ENCODE data around the gene TXNL4A. TPM values are rescaled to one million over a fixed set of nuclear protein-coding genes. Genes with fewer than 3 reads are reported as not detected.
"Not testable (repeated sequence)": the region's sequence is repeated elsewhere in the genome, so short reads cannot be mapped to it uniquely, and the experiment has no call there.

TXNL4A gene
- total RNA-seq, 4 donors from 2014 or later, result 20.8 to 43.2 (median 32.5) TPM

DNA sequence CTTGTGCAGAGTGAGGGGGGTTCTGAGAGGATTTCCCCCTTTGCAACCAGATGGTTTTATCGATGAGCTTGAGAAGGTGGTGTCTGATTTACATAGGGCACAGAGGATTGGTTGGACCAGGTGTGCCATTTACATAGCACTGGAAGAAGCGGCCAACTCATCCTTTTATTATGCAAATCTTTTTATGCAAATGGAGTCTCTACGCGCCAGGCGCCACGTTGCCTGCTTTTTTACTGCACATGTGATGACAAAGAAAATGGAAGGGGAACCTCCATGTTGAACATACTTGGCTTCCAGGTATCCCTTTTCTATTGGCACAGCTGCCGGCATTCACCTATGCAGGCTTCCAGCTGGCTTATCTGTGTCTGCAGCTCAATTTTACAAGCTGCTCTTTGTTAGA lies 18.4 kb upstream of the TXNL4A start:
- no peak for TF ChIP-seq POLR2A (IDR thresholded peaks at IDR 0.05)
- TF ChIP-seq, protein P1, sequence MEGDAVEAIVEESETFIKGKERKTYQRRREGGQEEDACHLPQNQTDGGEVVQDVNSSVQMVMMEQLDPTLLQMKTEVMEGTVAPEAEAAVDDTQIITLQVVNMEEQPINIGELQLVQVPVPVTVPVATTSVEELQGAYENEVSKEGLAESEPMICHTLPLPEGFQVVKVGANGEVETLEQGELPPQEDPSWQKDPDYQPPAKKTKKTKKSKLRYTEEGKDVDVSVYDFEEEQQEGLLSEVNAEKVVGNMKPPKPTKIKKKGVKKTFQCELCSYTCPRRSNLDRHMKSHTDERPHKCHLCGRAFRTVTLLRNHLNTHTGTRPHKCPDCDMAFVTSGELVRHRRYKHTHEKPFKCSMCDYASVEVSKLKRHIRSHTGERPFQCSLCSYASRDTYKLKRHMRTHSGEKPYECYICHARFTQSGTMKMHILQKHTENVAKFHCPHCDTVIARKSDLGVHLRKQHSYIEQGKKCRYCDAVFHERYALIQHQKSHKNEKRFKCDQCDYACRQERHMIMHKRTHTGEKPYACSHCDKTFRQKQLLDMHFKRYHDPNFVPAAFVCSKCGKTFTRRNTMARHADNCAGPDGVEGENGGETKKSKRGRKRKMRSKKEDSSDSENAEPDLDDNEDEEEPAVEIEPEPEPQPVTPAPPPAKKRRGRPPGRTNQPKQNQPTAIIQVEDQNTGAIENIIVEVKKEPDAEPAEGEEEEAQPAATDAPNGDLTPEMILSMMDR (IDR thresholded peaks at IDR 0.05), result no peak

DNA sequence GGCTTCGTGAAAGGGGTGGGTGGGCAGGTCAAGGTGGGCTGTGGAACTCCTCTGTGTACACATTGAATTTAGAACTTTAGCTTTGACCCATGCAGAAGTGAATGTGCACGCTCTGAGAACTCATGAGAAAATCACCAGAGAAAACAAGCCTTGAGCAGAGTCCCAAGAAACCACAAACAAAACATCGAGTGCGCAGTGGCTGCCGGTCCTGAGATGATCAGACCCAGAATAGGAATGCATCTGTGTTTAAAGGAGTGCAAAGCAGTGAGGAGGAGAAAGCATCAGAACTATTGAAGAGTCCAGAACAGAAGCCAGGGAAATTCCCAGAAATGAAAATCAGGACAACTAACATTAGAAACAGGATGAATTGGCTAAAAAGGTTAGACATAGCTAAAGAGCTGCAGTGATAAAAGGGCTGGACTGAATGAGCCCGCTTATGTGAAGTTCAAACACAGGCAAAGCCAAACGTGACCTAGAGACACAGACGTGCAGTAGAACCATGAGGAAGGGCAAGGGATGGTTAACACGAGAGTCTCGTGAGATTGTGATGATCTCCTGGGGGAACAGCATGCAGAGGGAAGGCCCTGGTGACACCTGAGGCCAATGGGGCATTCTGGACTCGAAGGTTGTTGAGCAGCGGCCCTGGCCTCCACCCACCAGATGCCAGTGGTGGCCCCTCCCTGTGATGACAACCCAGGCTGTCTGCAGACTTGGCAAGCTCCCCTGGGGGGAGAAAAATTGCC lies 16.4 kb upstream of the TXNL4A start:
- H3K4me3 ChIP-seq, result no peak overlapping the region
- 73 to 79% methylated on average over 12 of the region's 12 CpGs for WGBS, 2 donors
- peaks cover 4 to 8% (median 6%) of the 10 kb centered on the region in 3 donors for H3K4me1 ChIP-seq
- intact Hi-C loops (cut with DNase I), result no loop called here
- no peak overlapping the region for H3K27ac ChIP-seq
- H3K9me3 ChIP-seq, result peaks cover 0 to 15% (median 13%) of the 10 kb centered on the region in 3 donors
- DNase-seq, result no peak
- no peaks in the 10 kb centered on the region for H3K27me3 ChIP-seq
- no peaks in the 10 kb centered on the region for H3K36me3 ChIP-seq
- TF ChIP-seq, protein P1 (IDR thresholded peaks at IDR 0.05), result no peak
- TF ChIP-seq POLR2A (IDR thresholded peaks at IDR 0.05), result no peak

More for the DNA sequence above, 18.4 kb upstream of the TXNL4A start:
- no peak overlapping the region for H3K27ac ChIP-seq
- DNase-seq, result no peak
- H3K4me1 ChIP-seq, result peaks cover 7 to 26% (median 13%) of the 10 kb centered on the region in 3 donors
- H3K36me3 ChIP-seq, result no peaks in the 10 kb centered on the region
- no peaks in the 10 kb centered on the region for H3K9me3 ChIP-seq
- H3K27me3 ChIP-seq, result no peaks in the 10 kb centered on the region
- WGBS, 2 donors, result 64 to 74% methylated on average over 7 of the region's 7 CpGs
- intact Hi-C loops (cut with DNase I), result no loop called here
- no peak overlapping the region for H3K4me3 ChIP-seq

DNA sequence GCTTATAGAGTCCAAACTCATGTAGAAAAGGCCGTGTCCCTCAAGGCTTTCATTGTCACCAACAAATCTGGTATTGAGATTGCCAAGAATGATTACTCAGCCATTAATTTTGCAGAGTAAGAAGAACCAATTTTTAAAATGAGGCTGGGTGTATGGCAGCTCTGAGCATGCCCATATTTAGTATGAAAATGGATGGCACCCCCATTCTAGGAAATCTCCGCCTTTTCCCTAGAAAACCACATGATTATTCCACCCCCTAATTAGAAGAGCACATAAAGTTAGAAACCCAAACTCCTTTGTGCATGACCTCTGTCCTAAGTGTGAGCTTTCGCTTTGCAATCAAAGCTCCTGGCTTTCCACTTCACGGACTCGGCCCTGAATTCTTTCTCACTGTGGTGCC lies 14.1 kb upstream of the TXNL4A start:
- Histone ChIP-seq H3K27ac (no peak overlapping the region), H3K9me3 (peaks cover 0 to 15% (median 13%) of the 10 kb centered on the region in 3 donors), H3K4me1 (no peaks in the 10 kb centered on the region), H3K36me3 (no peaks in the 10 kb centered on the region), H3K27me3 (no peaks in the 10 kb centered on the region), H3K4me3 (no peak overlapping the region)
- no peak for DNase-seq
- TF ChIP-seq, protein P1 (IDR thresholded peaks at IDR 0.05), result no peak
- no peak for TF ChIP-seq POLR2A (IDR thresholded peaks at IDR 0.05)
- intact Hi-C loops (cut with DNase I), result no loop called here
- 89 to 90% methylated on average over 3 to 4 of the region's 5 CpGs for WGBS, 2 donors

DNA sequence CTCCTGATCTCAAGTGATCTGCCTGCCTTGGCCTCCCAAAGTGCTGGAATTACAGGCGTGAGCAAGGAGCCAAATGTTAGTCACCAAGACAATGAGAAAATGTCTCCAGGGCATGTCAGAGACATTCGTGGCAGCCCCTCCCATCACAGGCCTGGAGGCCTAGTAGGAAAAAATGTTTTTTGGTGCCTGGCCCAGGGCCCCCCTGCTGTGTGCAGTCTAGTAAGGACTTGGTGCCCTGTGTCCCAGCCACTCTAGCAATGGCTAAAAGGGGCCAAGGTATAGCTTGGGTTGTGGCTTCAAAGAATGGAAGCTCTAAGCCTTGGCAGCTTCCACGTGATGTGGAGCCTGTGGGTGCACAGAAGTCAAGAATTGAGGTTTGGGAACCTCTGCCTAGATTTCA lies 12.5 kb upstream of the TXNL4A start:
- intact Hi-C loops (cut with DNase I), result no loop called here
- H3K4me3 ChIP-seq, result no peak overlapping the region
- TF ChIP-seq POLR2A (IDR thresholded peaks at IDR 0.05), result no peak
- TF ChIP-seq, protein P1 (IDR thresholded peaks at IDR 0.05), result no peak
- no peaks in the 10 kb centered on the region for H3K36me3 ChIP-seq
- H3K27ac ChIP-seq, result no peak overlapping the region
- DNase-seq, result no peak
- H3K4me1 ChIP-seq, result no peaks in the 10 kb centered on the region
- peaks cover 0 to 15% (median 13%) of the 10 kb centered on the region in 3 donors for H3K9me3 ChIP-seq
- H3K27me3 ChIP-seq, result no peaks in the 10 kb centered on the region
- WGBS, 2 donors, result 45 to 74% methylated on average over 2 to 3 of the region's 3 CpGs

DNA sequence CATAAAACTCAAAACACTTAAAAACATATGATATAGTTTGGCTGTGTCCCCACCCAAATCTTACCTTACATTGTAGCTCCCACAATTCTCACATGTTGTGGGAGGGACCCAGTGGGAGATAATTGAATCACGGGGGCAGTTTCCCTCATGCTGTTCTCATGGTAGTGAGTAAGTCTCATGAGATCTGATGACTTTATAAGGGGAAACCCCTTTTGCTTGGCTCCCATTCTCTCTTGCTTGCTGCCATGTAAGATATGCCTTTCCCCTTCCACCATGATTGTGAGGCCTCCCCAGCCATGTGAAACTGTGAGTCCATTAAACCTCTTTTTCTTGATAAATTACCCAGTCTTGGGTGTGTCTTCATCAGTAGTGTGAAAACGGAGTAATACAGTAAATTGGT lies 11.3 kb upstream of the TXNL4A start:
- H3K36me3 ChIP-seq; intact Hi-C loops (cut with DNase I); H3K4me1 ChIP-seq; H3K4me3 ChIP-seq; H3K27me3 ChIP-seq; DNase-seq; H3K27ac ChIP-seq: not testable (repeated sequence)
- peaks cover 0 to 15% (median 13%) of the 10 kb centered on the region in 3 donors for H3K9me3 ChIP-seq
- 63 to 71% methylated on average over 2 of the region's 2 CpGs for WGBS, 2 donors

Measured in esophagus squamous epithelium (tissue), 5 donors.